ENCODE measurements around the gene MYPOP. TPM values are rescaled to one million over a fixed set of nuclear protein-coding genes. Genes with fewer than 3 reads are reported as not detected.

MYPOP gene
- total and polyA plus RNA-seq, 10 of the 15 experiments (the other 5 are each of a cell fraction or from before 2014, with no cell fraction given), result 0.47 to 9.4 (median 1.4) TPM

DNA sequence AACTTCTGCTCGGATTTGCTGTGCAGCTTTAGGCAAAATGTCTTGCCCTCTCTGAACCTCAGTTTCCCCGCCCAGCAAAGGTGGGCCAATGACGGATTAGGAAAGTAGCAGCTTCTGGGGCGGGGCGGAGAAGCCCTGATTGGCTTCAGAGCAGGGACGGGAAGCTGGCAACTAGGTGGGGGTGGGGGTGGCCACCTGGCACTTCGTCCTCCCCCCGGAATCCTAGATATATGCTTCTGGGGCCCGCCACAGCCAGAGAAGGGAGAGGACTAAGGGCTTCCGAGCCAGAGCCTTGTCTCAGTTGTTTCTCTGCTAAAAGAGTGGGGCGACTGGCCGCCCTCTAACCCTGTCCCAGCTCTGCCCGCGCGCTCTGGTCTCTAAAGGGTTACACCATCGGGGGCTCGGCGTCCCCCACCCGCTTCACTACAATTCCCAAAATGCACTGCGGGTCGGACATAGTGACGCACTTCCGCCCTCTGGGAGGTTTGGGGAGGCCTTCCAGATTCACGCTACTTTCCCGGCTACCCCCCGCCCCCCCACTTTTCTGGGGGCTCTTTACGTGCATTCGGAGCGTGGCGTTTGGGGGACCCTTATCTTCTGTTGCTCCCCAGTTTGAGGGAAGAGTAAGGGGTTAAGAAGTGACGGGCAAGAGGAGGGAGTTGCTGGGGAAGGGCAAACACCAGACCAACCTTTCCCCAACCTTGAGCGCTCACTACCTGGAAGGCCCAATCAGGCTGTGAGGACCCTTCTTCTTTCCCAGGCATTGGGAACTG, 15.8 kb downstream of the MYPOP start:
- ChIA-PET SMC1A (ENCODE audit: uncharacterized antibody, unreplicated experiment) (interaction anchor here (1.2 to 2.0 kb wide), 4 partner anchors 16 to 109 kb away, joined by 4 to 13 read pairs (median 6); partner anchors contain the start of genes CCDC61, FOXA3, MYPOP and SYMPK), POLR2A (interaction anchor here (0.5 to 9.0 kb wide), 15 partner anchors 11 to 746 kb away, joined by 3 to 178 read pairs (median 4); partner anchors contain the start of genes CALM3, CCDC61, DMWD and FOXA3), RAD21 (ENCODE audit: unreplicated experiment) (interaction anchor here (0.6 to 7.6 kb wide), 10 partner anchors 14 to 156 kb away, joined by 3 to 159 read pairs (median 6); partner anchors contain the start of genes CCDC61, DMWD, FBXO46 and FOXA3), CTCF (interaction anchor here (0.9 to 9.1 kb wide), 3 partner anchors 16 to 70 kb away, joined by 4 to 194 read pairs (median 9); partner anchors contain the start of genes FOXA3, MYPOP and SYMPK)
- WGBS (ENCODE audit: insufficient coverage, insufficient replicate concordance, low lambda C conversion rate, missing lambda C conversion rate), result 2% methylated on average over 32 of the region's 32 CpGs
- BruUV-seq (replicated peaks), result no TSS peak
- peak; percentile 73 for DNase-seq (ENCODE audit: low read depth, low spot score)
- peak; percentile 75 for ATAC-seq
- peak overlapping the region; percentile 97 for H2AFZ ChIP-seq (ENCODE audit: control insufficient read depth, low read depth, low read length)
- peaks cover 20% of the 10 kb centered on the region for H3K4me1 ChIP-seq (ENCODE audit: control insufficient read depth, insufficient read depth, low read length)
- in situ Hi-C loops (cut with MboI), result no loop called here
- FAIRE-seq, result peak; percentile 98
- peaks cover 0 to 1% of the 10 kb centered on the region in 2 experiments; a peak in 1 of 4 replicates for H3K36me3 ChIP-seq (ENCODE audit: control insufficient read depth in 2 of 2, insufficient read depth in 2 of 2, low read length in 1 of 2)
- no peaks in the 10 kb centered on the region for H4K20me1 ChIP-seq (ENCODE audit: control insufficient read depth, insufficient read depth)
- peak overlapping the region; percentile 95 for H3K27ac ChIP-seq (ENCODE audit: control insufficient read depth, insufficient read depth)
- H3K4me3 ChIP-seq, result peak overlapping the region; percentile 68
- no peaks in the 10 kb centered on the region for H3K27me3 ChIP-seq (replicated peaks in 1 of 2; ENCODE audit: control insufficient read depth in 2 of 2, insufficient read depth in 2 of 2, low read length in 1 of 2)
- peak overlapping the region; percentile 98 for H3K4me2 ChIP-seq (ENCODE audit: control insufficient read depth, insufficient read depth)
- peaks cover 10% of the 10 kb centered on the region for H3K79me2 ChIP-seq (ENCODE audit: control insufficient read depth, insufficient read depth, low read length)
- H3K9ac ChIP-seq (ENCODE audit: control insufficient read depth, insufficient read depth, low read length), result peak overlapping the region; percentile 89
- intact Hi-C loops (cut with micrococcal nuclease; ENCODE audit: unreplicated experiment), result loop anchor here (1.0 kb wide), 1 partner anchor 23 kb away; the partner anchor contains the start of gene SYMPK
- H3K9me3 ChIP-seq (replicated peaks; ENCODE audit: control insufficient read depth, insufficient read depth, low read length), result no peaks in the 10 kb centered on the region
- TF ChIP-seq NR2C1 (IDR thresholded peaks at IDR 0.05) (peak; percentile 52; the same call in 1 of the 2 replicates), TCF12 (IDR thresholded peaks at IDR 0.05; ENCODE audit: low read depth, low read length) (0 out of 2 replicates have a peak, but pooled peaks have one; percentile 4), ZSCAN29 (IDR thresholded peaks at IDR 0.05) (no peak), HDGF (IDR thresholded peaks at IDR 0.05) (no peak; the same call in 1 of the 2 replicates), PAX8 (IDR thresholded peaks at IDR 0.05) (no peak), BMI1 (IDR thresholded peaks at IDR 0.05; ENCODE audit: borderline replicate concordance) (no peak), ETV6 (conservative IDR thresholded peaks at IDR 0.05 in 1 of 2, IDR thresholded peaks at IDR 0.05 in 1 of 2; ENCODE audit: borderline replicate concordance in 1 of 2, low read depth in 1 of 2) (peak in 1 of 2 experiments; percentile 15; a peak in 1 of 4 replicates), ZNF384 (IDR thresholded peaks at IDR 0.05; ENCODE audit: borderline replicate concordance, low read depth, low read length) (no peak), ATF7 (IDR thresholded peaks at IDR 0.05; ENCODE audit: low read depth) (peak; percentile 89), MXI1 (IDR thresholded peaks at IDR 0.05; ENCODE audit: low read depth, low read length) (no peak), RB1 (IDR thresholded peaks at IDR 0.05; ENCODE audit: borderline replicate concordance) (no peak; the same call in 1 of the 2 replicates), LARP7 (IDR thresholded peaks at IDR 0.05) (no peak), GABPA (IDR thresholded peaks at IDR 0.05; ENCODE audit: low read depth) (peak; percentile 91), POLR2AphosphoS5 (IDR thresholded peaks at IDR 0.05; ENCODE audit: low read length) (peak; percentile 62; the same call in 1 of the 2 replicates), HDAC2 (IDR thresholded peaks at IDR 0.05) (0 out of 2 replicates have a peak, but pooled peaks have one; percentile 82)
- TF ChIP-seq, protein P1, sequence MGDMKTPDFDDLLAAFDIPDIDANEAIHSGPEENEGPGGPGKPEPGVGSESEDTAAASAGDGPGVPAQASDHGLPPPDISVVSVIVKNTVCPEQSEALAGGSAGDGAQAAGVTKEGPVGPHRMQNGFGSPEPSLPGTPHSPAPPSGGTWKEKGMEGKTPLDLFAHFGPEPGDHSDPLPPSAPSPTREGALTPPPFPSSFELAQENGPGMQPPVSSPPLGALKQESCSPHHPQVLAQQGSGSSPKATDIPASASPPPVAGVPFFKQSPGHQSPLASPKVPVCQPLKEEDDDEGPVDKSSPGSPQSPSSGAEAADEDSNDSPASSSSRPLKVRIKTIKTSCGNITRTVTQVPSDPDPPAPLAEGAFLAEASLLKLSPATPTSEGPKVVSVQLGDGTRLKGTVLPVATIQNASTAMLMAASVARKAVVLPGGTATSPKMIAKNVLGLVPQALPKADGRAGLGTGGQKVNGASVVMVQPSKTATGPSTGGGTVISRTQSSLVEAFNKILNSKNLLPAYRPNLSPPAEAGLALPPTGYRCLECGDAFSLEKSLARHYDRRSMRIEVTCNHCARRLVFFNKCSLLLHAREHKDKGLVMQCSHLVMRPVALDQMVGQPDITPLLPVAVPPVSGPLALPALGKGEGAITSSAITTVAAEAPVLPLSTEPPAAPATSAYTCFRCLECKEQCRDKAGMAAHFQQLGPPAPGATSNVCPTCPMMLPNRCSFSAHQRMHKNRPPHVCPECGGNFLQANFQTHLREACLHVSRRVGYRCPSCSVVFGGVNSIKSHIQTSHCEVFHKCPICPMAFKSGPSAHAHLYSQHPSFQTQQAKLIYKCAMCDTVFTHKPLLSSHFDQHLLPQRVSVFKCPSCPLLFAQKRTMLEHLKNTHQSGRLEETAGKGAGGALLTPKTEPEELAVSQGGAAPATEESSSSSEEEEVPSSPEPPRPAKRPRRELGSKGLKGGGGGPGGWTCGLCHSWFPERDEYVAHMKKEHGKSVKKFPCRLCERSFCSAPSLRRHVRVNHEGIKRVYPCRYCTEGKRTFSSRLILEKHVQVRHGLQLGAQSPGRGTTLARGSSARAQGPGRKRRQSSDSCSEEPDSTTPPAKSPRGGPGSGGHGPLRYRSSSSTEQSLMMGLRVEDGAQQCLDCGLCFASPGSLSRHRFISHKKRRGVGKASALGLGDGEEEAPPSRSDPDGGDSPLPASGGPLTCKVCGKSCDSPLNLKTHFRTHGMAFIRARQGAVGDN (IDR thresholded peaks at IDR 0.05), result peak; percentile 68; the same call in 1 of the 2 replicates
- TF ChIP-seq, protein P2, sequence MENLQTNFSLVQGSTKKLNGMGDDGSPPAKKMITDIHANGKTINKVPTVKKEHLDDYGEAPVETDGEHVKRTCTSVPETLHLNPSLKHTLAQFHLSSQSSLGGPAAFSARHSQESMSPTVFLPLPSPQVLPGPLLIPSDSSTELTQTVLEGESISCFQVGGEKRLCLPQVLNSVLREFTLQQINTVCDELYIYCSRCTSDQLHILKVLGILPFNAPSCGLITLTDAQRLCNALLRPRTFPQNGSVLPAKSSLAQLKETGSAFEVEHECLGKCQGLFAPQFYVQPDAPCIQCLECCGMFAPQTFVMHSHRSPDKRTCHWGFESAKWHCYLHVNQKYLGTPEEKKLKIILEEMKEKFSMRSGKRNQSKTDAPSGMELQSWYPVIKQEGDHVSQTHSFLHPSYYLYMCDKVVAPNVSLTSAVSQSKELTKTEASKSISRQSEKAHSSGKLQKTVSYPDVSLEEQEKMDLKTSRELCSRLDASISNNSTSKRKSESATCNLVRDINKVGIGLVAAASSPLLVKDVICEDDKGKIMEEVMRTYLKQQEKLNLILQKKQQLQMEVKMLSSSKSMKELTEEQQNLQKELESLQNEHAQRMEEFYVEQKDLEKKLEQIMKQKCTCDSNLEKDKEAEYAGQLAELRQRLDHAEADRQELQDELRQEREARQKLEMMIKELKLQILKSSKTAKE (IDR thresholded peaks at IDR 0.05; ENCODE audit: low read depth, poor library complexity, severe bottlenecking), result no peak

All from GM12878 (cell line).